Muscle of back (tissue), 13 donors: ENCODE results near the gene SPDYC. TPM values are rescaled to one million over a fixed set of nuclear protein-coding genes. Genes with fewer than 3 reads are reported as not detected.
A peak's percentile ranks its signal among the peaks of the same experiment; 100 is the strongest.

ENCODE experiments used
- DNase-seq, 3 donors: peaks; one replicate each; pipeline versions ENCODE4 v3.0.0 to v3.0.0-alpha.2; 2013
- long read RNA-seq, 9 donors: transcript quantifications; one replicate each; lab custom pipeline, GENCODE V29; 2026
- polyA plus RNA-seq, 10 donors: library from polyadenylated mRNA; unstranded; fragments of 120-200 nt; gene quantifications; one replicate each; pipeline ENCODE4 v1.2.1, GENCODE V29; 2013; ENCODE audit not compliant: insufficient read length in 10 of 10

Gene SPDYC, protein sequence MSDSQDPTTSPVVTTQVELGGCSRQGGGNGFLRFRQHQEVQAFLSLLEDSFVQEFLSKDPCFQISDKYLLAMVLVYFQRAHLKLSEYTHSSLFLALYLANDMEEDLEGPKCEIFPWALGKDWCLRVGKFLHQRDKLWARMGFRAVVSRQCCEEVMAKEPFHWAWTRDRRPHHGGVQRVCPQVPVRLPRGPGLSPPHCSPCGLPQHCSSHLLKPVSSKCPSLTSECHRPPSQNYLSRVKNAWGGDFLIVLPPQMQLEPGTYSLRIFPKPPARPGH
- polyA plus RNA-seq, result under 1 TPM in 2 of 10 donors, not detected in 8; 0.17 to 0.20 TPM
- long read RNA-seq, donor 1, result 0 reads
- long read RNA-seq, donor 2, result 0 reads
- long read RNA-seq, donor 3, result 0 reads
- long read RNA-seq, donor 4, partial matches to known transcripts, result 6 of 6 reads
- long read RNA-seq, donor 4, other reads (novel, unspliced or antisense), result 0 of 6 reads
- long read RNA-seq, donor 5, result 0 reads
- long read RNA-seq, donor 6, result 0 reads
- long read RNA-seq, donor 7, result 0 reads
- long read RNA-seq, donor 8, result 0 reads
- long read RNA-seq, donor 9, result 0 reads

DNA sequence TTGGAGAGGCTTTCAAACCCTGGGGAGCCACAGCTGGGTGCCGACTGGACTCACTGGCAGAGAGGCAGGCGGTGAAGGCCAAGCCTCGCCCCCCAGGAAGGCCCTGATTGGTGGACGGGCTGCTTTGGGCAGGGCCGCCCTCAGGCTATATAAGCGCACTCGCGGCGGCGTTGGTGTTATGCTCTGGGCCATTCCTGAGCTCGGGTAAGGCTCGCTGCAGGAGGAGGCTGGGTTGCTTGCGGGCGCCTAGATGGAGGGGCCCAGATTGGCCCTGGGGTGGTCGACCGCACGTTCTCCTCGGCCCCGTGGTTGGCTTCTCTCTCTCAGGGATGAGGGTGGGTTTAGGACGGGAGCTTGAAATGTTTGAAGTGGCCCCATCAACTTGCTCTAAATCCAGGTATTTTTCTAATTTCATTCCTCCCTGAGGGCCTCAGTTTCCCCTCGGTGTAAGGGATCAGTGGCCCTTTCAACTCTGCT lies at the start of gene SPDYC:
TSS of gene SPDYC (plus strand) at position 176 of the 477 bp plus-strand sequence. CDS start 1,125 bp downstream, outside the sequence.
- DNase-seq, result no peak

DNA sequence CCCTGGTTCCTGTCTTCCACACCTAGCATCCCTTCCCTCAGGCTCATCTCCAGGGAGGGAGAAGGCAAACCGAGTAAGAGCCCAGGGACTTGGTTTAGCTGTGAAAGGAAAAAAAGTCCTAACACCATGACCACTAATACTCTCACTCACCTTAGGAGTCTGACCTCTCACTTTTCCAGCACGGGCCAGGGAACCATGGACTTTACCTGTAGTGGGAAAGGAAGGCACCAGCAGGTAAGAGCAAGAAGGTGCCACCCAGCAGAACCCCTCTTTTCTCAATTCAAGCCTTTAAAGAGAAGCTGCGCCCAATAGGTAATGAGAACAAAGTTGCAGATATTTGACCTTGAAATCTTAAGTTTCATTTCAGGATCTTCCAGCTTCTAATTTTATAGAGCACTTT lies 49.2 kb upstream of the SPDYC start:
- DNase-seq, result no peak

DNA sequence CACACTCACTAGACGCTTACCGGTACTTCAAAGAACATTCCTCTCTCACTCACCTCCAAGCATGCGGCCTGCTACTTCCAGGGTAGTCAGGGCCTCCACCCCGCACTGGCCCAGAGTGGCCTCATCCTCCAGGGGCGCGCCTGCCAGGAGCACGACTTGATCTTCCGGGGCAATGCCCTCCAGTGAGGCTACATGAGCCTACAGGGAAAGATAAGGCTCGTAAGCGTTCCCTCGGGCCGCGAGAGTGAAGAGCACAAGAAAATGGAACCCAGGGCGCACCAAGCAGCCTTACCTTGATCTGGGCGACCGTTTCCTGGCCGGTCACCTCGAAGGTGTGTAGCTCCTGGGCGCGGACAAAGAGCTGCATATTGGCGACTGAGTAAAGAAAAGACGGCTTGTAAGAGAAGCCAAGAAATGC lies 48.6 kb upstream of the SPDYC start:
- no peak for DNase-seq

DNA sequence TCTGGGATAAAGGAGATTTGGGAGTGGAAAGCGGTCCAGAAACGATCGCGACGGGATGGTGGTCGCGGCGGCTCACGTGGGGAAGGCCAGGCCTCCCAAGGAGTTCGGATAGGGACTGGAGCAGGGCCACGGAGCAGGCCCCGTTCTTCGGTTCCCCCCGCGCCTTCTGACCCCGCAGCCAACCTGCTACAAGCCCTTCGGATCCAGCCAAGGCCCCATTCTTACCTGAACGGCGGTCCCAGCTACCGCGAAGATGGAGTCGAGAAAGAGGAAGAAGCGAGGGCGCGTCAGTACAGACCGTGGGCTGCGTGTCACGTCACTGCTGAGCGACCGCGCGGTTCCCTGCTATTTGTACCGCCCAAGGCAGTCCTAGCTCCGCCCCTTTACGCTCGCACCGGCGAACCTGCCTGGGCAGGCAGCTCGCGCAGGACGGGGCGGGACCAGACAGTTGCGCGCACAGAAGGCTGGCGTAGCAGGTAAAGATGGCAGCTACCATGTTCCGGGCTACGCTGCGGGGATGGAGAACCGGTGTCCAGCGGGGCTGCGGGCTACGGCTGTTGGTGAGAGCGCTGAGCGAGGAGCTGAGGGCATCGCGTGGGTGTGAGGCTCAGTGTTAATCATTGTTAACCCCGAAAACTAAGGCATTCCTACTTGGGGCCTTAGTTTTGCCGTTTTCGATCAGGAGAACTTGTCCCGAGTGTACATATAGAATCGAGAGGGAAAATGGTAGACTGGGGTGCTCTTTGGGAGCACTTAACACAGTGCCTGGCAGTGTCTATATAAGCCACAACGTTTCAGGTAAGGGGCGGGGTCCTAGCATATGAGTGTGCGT lies 48.0 kb upstream of the SPDYC start, which contains the start of the genes FAU and MRPL49:
TSS of gene FAU (minus strand) at position 270 of the 832 bp plus-strand sequence. CDS start 321 bp downstream, outside the sequence.
TSS of gene MRPL49 (plus strand) at position 457 of the 832 bp plus-strand sequence. CDS start at position 483, 26 bp downstream.
- peak; percentile 95 to 99 (median 97) for DNase-seq

DNA sequence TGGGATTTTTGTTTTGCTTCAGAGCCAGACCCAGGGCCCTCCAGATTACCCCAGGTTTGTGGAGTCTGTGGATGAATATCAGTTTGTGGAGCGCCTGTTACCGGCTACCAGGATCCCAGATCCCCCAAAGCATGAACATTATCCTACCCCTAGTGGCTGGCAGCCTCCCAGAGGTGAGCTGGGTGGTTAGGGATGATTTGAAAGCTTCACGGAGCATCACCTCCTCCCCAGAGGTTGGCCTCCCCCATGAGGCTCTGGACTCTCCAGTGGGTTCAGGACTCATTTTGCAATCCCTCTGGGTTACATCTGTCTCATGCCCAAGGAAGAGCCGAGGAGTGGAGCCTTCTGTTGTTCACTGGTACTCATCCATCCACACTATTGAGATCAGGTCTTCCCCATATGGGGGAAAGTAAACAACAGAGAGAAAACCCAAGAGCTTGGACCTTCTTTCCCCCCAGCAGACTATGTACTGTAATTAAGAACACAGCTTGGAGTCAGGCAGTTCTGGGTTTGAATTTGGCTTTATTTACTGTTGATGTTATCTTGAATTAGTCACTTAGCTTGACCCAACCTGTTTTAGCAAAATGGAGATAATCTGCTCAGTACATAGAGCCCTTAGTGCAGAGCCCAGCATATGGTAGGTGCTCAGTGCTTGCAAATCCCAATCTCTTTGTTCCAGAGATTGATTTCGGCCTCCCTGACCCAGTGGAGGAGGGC lies 45.4 kb upstream of the SPDYC start:
- no peak for DNase-seq

DNA sequence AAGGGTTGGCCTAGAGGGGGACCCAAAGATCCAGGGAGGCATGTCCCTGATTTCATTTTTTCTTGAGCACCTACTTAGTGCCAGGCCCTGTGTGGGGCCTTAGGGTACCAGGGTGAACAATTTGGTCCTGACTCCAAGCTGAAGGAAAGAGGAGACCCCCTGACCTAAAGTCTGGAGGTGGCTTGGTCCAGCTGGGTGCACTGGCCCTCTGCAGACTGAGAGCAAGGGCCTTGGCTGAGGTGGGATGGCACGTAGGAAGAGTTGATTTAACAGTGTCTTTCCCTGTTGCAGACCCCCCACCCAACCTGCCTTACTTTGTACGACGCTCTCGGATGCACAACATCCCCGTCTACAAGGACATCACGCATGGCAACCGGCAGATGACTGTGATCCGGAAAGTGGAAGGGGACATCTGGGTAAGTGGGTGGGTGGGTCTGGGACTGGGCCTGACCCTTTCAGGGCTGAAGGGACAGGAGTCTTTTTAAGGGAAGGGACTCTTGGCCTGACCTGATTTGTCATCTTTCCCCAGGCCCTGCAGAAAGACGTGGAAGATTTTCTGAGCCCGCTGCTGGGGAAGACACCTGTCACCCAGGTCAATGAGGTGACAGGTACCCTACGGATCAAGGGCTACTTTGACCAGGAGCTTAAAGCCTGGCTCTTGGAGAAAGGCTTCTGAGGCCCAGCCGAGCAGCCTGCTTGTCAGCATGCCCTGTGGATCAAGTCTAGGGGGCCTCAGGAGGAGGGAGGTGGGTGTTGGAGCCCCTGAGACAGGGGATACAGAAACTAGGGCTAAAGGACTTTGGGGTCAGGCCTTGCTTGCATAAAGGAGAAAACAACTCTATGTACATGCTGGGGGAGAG lies 44.6 kb upstream of the SPDYC start:
- DNase-seq, result no peak

DNA sequence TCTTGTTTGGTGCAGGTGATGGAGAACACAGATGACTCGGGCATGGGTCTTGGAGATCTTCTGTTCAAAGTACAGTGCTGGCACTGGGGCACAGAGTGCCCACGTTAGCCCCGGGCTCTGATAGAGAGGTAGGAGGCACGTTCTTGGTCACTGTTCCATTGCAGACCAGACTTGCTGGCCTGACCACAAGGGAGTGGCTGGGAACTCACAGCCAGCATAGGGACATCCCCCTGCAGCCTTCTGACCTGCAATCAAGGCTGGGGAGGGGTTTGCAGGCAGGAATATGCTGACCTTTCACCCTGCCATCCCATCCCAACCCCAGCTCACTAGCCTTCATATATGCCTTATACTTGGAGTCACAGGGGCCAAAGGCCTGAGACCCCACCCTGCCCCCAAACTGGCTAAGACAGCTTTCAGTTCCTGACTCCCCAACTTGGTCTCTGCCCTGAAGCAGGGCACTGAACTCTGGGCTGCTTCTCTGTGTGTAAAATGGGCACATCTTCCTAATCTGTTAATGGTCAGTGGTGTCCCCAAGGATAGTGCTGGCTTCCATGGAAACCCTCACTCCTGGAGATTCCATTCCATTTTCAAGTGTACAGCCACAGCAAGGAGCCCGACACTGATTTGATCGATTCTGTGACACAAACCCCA lies 43.3 kb upstream of the SPDYC start:
- DNase-seq, result no peak

DNA sequence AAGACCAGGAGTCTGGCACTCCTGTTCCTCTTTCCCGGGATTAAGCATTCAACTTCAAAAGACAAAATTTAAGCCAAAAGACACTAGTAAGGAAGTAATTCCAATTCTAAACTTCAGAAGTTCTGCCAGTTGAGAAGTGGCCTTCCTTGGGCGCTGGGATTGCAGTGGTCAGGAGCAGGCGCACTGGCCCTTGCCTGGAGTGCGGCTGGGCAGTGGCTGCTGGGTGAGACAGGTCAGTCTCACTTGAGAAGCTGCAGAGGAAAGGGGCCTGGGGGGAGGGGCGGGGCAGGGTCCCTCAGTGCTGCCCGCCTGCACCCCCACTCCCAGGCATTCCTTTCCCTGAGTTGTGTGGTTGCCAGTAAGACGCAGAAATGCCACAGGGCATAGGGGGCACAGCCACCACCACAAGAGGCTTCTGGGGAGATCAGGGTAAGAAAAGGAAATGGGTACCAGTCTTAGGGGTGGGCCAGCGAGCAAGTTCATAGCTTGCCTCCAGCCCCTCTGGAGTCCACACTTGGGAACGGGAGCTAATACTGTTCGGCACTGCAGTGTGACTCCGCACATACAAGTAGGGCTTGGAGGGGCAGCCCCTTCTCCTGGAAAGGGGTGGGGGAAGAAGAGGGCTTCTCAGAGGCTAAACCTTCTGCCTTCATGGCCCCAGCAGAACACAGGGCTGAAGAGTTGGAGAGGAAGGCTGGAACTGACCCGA lies 42.4 kb upstream of the SPDYC start:
- DNase-seq, result no peak

DNA sequence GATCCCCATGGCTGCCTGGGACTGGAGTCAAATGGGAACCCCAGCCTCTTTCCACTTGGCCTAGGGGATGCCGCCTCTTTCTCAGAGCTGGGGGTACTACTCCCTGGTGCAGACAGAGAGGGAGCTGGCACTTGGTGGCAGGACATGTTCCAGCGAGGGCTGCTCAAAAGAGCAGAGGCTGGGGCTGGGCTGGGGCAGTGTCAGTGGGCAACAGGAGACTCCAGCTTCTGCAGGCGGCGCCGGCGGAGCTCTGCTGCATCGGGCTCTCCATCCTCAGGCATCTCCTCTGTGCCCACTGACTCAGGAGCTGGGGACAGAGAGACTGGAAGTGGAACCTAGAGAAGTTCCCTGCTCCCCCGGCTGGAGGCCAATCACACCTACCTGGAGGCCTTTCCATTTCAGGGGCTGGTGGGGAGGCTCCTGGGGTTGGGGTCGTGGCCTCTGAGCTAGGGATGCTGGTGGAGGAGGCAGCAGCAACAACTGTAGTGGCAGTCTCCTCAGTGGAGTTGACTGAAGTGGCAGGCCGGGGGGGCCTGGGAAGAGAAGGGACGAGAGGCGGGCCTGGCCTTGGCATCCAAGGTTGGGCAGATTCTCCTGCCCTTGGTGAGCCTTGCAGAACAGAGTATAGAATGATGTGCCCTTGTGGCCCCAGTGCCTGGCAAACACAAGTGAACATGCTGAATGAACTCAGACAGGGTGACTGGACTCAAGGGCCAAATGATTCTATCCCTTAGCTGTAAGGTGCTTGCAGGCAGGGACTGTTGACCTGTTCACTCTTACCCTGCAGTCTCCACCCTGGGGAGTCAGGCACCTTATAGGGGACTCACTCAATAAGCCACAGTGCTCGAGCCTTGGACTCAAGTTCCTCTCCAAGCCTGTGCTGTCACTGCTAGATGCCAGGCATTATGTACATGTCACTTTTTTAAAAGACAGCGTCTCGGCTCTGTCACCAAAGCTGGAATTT lies 41.6 kb upstream of the SPDYC start:
- no peak for DNase-seq

DNA sequence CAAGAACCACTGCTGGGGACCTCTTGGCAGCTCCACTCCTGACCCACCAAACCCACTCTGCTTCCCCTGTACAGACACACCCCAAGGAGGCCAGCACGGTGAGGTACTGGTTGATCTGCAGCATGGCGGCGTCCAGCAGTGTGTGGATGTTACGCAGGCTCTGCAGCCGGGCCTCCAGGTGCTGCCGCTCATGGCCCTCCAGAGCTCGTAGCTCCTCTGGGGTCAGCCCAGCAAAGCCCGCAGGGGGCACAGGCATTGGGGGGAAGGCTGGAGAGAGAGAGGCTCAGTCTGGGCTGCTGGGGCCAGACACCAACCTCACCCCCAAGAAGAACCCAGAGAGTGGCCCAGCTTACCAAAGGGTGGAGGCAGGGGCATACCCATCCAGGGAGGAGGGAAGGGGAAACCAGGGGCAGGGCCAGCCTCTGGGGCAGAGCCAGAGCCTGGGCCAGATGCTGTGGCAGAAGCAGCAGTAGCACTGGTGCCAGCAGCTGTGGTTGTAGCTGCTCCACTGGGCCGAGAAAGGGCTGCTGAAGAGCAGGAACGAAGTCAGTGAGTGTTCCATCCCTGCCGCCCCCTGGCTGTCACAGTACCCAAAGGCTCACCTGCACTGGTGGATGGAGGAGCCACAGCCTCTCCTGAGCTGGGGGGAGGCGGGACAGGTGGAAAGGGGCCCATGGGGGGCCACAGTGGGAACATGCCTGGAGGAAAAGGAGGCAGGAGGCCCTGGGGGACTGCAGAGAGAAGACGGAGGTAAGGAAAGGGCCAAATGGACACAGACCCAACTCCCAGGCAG lies 40.2 kb upstream of the SPDYC start:
- no peak for DNase-seq

DNA sequence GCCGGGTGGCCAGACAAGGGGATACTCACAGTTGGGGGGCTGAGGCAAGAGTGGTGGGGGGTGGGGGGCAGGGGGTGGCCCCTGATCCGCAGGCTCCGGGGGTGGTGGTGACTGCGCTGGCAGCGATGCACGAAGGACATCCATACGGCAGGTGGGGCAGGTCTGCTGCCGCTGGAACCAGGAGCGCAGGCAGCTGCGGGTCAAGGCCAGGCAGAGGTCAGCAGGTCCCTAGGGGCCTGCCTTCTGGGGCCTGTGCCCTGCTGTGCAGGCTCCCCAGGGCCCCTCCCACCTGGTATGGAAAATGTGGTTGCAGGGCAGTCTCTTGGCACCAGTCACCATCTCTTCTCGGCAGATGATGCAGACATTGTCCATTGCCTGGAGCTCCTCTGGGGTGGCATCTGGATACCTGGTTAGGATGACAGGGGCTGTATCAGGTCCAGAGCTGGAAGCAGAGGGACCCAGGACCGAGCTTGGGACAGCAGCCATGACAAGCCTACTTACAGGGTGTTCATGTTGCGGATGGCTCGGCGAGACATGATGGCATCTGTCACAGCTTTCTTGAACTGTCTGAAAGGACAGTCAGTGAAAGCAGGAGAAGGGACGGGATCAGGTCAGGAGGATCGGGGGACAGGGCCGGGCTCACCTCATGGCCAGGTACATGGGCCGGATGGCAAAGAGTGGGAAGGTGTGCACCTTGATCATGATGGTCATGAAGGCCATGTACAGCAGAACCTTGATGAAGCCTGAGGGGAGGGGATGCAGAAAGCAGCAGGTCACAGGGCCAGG lies 39.2 kb upstream of the SPDYC start:
- no peak for DNase-seq

DNA sequence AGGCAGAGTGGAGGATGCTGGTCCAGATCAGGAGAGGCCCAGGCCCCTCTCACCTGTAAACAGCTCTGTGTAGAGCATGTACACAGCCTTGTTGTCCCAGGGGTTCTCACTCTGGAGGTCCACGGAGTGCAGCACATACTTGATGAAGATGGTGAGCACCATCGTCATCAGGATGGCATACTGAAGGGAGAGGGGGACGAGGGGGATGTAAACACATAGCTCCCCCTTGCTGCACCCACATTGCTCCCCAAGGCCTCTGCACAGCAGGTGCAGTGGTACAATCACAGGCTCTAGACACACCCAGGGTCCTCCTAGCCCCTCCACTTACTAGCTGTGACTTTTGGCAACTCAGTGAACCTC lies 38.6 kb upstream of the SPDYC start:
- no peak for DNase-seq

DNA sequence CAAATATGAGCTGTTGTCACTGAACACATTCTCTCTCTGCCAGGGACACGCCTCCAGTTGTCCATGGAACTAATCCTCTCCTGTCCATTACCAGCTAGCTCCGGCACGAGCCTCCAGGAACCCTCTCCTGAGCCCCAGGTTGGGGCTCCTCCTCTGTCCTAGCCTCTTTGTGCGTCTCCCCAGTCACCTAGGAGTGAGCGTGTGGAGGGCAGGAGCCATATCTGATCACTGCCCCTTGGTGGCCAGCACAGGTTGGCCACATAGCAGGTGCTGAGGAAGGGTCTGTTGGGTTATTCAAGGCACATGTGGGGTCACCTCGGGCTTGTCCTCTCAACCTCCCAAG lies 38.2 kb upstream of the SPDYC start:
- DNase-seq, result no peak

DNA sequence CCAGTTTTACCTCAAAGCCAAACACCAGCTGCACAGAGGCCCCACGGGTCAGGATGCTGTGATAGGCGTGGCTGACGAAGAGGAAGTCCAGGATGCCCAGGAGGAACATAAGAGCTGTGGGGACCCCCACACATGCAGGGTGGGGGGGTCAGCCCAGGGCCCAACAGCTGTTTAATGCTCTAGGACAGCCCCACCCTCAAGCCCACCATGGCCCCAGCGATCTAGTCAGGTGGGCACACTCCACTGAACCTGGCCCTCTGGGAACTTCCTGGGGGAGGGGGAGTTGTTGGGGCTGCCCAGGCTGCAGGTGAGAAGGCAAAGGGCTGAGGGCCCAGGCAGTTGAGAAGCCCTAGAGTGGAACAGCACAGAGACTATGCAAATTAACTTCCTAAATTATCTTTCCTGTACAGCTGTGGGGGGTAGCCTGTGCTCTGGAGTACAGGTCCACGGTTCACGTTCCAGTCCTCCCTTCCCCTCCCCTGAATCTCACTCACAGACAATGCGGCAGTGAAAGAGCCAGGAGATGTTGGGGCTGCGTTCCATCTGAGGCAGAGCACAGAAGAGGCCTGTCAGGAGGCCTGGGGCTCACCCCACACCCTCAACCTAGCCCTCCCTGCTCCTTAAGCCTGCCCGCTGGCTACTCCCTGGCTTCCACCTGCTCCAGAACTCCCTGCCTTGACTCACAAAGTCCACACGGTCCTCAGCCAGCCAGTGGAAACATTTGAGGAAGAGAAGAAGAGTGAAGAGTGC lies 37.6 kb upstream of the SPDYC start:
- no peak for DNase-seq

DNA sequence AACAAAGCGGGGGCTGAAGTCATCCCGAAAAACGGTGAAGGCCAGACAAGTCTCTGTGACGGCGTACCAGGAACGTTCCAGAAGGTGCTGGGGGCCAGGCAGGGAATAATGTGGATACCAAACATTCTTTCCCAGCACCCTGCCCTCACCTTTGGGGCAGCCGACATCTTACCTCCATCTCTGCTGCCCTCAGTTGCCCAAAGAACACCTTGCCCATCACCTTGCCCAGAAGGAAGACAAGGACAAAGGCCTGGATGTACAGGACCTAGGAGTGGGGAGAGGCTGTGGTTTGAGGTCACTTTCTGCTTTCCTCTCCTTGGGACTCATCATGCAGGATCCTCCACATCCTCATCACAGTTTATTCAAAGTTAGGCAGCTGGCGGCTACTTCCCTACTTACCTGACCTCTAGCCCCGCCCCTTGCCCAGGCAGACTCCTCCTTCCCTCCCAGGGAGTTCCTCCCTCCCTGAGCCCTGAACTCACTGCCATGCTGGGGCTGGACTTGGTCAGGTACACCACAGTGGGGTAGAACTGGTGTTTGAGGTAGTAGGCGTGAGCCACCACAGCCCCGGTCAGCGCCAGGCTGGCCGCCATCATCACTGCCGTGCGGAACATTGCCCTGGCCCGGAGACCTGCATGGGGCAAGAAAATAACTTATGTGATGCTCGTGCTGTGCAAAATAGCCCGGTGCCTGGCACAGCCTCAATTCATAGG lies 36.9 kb upstream of the SPDYC start:
- DNase-seq, result peak in 1 of 3 donors; percentile 43
